HEK293T (cell line): ENCODE measurements around the gene KIAA1217.

Experiments used
- ARNT ChIP-seq: fragments of 450-650 bp; IDR thresholded peaks from 2 replicates; pipeline ENCODE4 v1.6.1; 2017; ENCODE audit warnings: mild to moderate bottlenecking
- BHLHE40 ChIP-seq: fragments of 450-650 bp; IDR thresholded peaks from 2 replicates; pipeline ENCODE4 v1.6.1; 2016; ENCODE audit warnings: mild to moderate bottlenecking, moderate library complexity, borderline replicate concordance
- ELF4 ChIP-seq: fragments of 450-650 bp; IDR thresholded peaks from 2 replicates; pipeline ENCODE4 v1.6.1; 2017; ENCODE audit warnings: antibody characterized with exemption
- FOXK2 ChIP-seq: fragments of 450-650 bp; IDR thresholded peaks from 2 replicates; pipeline ENCODE4 v1.6.1; 2016; ENCODE audit warnings: mild to moderate bottlenecking
- FOXM1 ChIP-seq: fragments of 450-650 bp; IDR thresholded peaks from 2 replicates; pipeline ENCODE4 v1.6.1; 2017; ENCODE audit warnings: mild to moderate bottlenecking, borderline replicate concordance
- HDGF ChIP-seq: fragments of 450-650 bp; IDR thresholded peaks from 2 replicates; pipeline ENCODE4 v1.6.1; 2017; ENCODE audit warnings: antibody characterized with exemption, borderline replicate concordance
- NFRKB ChIP-seq: fragments of 450-650 bp; IDR thresholded peaks from 2 replicates; pipeline ENCODE4 v1.6.1; 2016; ENCODE audit warnings: mild to moderate bottlenecking, moderate library complexity
- SP1 ChIP-seq: fragments of 450-650 bp; IDR thresholded peaks from 2 replicates; pipeline ENCODE4 v1.6.1; 2017
- SUZ12 ChIP-seq: fragments of 450-650 bp; IDR thresholded peaks from 2 replicates; pipeline ENCODE4 v1.6.1; 2016; ENCODE audit warnings: mild to moderate bottlenecking
- TARDBP ChIP-seq: fragments of 450-650 bp; IDR thresholded peaks from 2 replicates; pipeline ENCODE4 v1.6.1; 2016
- ZNF384 ChIP-seq: fragments of 450-650 bp; IDR thresholded peaks from 2 replicates; pipeline ENCODE4 v1.6.1; 2016
- TF ChIP-seq, protein P1 (sequence below): fragments of 450-650 bp; IDR thresholded peaks from 2 replicates; pipeline ENCODE4 v1.6.1; 2016

DNA sequence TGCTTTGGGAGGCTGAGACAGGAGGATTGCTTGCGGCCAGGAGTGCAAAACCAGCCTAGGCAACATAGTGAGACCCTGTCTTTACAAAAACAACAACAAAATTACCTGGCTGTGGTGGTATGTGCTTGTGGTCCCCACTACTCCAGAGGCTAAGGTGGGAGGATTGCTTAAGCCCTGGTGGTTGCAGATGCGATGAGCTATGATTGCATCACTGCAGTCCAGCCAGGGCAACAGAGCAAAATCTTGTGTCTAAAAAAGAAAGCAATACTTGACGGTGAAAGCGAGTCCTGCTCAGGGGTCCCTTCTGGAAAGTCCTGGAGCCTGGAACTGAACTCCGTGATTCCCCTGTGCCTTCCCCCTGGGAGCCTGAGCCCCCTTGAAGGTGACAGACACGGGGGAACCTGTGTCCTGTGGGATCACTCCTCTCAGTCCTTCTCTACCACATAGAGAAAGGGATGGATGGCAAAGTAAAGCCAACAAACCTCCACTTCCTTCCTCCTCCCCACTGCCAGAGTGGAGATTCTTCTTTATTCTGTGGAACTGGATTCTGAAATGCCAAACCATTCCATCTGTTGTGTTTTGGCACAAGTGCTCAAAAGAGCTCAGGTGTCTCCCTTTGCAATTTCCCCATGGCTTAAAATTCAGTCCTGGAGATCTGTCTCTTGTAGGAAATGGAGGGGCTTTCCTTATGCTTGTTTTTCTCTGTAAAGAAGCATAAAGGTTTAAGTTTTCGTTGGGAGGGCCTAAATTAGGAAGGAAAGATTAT lies 50.6 kb downstream of the KIAA1217 start:
- TF ChIP-seq, protein P1, sequence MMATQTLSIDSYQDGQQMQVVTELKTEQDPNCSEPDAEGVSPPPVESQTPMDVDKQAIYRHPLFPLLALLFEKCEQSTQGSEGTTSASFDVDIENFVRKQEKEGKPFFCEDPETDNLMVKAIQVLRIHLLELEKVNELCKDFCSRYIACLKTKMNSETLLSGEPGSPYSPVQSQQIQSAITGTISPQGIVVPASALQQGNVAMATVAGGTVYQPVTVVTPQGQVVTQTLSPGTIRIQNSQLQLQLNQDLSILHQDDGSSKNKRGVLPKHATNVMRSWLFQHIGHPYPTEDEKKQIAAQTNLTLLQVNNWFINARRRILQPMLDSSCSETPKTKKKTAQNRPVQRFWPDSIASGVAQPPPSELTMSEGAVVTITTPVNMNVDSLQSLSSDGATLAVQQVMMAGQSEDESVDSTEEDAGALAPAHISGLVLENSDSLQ = no peak
- no peak for TF ChIP-seq BHLHE40
- TF ChIP-seq SP1 = no peak
- TF ChIP-seq ZNF384 = no peak
- no peak for TF ChIP-seq SUZ12
- no peak for TF ChIP-seq NFRKB
- no peak for TF ChIP-seq ELF4
- no peak for TF ChIP-seq ARNT
- TF ChIP-seq TARDBP = no peak
- no peak for TF ChIP-seq FOXM1
- TF ChIP-seq HDGF = no peak
- TF ChIP-seq FOXK2 = no peak
